Dedifferentiated amniotic fluid mesenchymal stem cell (primary cell): ENCODE results near the gene KCNE1.
"Not testable (repeated sequence)": the region's sequence is repeated elsewhere in the genome, so short reads cannot be mapped to it uniquely, and the experiment has no call there.

Experiments
- DNase-seq: peaks from one replicate; pipeline ENCODE4 v3.0.0-alpha.2; 2016; ENCODE audit errors: extremely low spot score

KCNE1 gene

DNA sequence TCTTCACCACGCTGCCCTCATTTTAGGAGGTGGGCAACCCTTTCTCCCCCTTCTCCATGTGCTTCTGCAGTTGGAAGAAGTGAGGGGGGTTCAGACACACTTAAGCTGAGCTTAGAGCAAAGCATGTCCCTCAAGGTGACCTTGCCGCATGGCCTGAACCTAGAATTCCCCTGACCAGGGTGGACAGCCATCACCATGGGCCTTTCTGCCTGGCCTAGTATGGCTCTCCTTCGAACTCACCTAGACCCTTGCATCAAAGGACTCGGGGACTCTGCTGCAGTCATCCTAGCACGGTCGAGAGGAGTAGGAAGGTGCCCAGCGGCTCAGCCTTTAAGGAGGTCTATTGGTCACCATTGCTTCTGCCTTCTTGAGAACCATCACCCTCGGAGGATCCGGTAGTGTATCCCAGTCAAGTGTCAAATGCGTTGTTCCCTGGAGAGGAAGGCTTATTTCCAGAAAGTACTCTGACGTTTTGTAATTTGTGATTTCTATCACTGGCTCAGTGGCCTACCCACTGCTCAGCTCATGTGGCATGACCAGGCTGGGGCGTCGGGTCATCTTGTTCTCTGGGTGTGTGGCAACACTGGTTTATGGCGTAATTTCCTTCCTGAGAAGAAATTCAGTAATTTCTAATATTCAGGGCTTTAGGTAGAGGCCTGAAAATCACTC lies at the start of gene KCNE1:
KCNE1 (minus strand) TSS at position 424 of the 669 bp plus-strand sequence. CDS start 62,576 bp downstream, outside the sequence.
- DNase-seq, result no peak

DNA sequence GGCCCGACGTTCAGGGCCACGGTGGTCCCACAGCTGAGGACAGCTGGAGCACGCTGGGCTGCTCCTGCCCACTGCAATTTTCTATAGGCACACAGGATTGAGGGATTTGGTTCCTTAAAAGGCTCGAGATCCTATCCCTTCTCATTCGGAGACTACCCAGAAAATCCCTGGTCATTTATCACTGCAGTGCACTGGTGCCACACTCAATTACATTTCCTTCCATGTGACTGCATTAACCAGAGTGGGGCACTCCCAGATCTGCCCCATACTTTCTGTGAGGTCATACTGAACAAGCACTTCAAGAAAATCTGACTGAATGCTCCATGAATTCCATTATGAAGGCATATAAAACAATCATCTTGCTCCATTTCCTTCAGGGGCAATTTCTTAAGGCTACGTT lies 49.8 kb upstream of the KCNE1 start:
- DNase-seq, result no peak

DNA sequence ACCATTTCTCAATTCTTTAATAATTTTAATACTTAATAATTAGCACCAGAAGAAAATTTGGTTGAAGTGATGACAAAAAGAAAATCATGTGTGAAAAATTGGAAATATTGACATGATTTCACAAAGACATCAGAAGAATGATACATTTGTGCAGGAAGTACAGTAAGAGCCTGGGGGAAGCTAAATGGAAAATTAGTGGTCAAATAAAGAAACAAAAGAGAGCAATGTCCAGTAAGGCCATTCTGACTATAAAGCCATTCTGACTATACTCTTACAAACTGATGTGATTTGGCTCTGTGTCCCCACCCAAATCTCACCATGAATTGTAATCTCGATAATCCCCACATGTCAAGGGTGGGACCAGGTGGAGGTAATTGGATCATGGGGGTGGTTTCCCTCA lies 48.6 kb upstream of the KCNE1 start:
- DNase-seq, result no peak

DNA sequence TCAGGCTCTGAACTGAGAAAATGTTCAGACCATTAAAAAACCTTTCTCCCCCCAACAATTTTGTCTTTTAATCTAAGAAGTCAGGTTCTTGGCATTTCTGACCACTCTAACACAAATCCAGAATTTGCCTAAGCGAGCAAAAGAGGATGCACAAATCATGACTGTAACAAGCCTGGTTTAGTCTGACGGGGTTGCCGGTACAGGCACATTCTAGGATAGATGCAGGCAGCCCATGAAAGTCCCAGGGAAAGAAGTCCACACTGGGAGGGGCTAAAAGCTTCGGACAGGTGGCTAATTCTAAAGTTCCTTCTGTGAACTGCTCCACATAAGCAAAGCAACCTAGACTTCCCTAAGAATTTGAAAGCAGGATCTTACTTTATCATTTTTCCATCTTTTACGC lies 48.0 kb upstream of the KCNE1 start:
- no peak for DNase-seq

DNA sequence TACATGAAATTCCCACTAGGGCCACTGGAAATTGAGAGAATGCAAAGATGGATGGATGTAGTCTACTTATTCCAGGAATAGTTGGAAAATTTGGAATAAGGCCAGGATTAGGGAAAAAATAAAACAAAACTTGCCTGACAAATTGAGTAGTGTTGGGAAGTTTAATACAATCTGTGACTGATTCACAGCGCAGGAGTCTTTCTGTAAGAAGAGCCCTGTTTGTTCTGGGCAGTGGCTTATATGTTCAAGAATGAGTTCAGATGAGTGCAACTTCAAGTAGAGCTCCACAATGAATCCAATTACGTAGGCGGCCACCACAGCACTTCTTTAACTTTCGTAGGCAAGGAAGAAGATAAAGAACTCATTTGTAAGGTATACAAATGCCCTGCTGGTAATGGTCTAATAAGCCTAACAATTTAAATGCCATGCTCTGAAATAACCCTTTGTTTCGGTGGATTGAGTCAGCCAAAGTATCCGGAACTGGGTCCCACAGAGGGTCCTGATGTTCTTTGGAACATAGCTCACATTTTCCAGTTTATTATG lies 47.1 kb upstream of the KCNE1 start:
- DNase-seq, result no peak

DNA sequence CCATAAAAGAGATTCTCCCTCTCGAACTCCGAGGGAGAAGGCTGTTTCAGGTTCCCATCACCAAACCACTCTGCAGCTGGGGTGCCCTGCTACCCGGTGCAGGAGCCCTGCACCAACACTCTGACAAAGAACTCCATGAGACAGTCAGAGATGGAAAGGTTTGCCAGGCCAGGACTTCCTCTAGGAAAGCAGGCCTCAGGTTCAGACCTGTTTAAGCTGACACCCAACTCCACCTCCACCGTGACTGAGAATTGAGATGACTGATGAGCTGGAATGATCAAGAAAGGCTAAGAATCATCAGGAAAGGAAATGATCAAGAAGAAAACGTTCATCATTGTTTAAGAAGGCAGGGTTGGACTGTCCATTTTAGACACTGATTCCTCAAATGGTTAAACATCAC lies 46.2 kb upstream of the KCNE1 start:
- no peak for DNase-seq

DNA sequence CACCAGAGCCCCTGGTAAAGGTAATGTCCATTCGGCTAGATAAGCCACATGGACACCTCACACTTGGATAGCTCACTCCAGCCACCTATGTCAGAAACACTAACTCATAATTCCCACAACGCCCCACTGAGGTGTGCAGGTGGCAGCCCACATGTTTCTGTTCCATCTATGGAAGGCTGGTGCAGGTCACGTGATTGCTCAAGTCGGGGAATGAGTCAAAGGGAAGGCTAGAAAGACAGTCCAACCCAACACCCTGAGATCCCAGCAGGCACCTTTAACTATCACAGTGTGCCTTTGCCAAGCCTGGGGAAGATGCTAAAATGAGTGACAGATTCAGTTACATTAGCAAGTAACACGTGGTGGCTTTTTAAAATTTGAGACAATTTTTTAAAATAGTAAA lies 45.3 kb upstream of the KCNE1 start:
- no peak for DNase-seq

DNA sequence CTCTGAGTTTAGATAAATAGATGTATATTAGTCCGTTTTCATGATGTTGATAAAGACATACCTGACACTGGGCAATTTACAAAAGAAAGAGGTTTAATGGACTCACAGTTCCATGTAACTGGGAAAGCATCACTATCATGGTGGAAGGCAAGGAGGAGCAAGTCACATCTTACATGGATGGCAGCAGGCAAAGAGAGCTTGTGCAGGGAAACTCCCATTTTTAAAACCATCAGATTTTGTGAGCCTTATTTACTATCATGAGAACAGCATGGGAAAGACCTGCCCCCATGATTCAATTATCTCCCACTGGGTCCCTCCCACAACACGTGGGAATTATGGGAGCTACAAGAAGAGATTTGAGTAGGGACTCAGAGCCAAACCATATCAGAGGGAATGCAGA lies 42.7 kb upstream of the KCNE1 start:
- not testable (repeated sequence) for DNase-seq

DNA sequence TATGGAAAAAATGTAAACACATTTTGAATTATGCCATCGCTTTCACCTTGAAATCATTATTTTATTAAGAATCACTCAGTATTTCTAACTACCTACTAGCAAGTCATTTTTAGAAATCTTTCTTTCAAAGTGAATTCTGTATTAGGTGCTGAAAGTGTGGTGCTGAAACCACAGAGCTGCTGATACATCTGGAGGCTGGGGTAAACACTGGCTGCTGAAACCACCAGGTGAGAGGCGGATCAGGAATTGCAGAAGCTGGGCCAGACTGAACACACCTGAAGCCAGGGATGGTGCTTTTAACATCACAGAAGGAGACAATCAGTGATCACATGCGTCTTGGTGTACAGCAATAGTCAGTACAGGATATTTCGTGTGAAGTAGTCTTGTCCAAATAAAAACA lies 42.2 kb upstream of the KCNE1 start:
- DNase-seq, result no peak

DNA sequence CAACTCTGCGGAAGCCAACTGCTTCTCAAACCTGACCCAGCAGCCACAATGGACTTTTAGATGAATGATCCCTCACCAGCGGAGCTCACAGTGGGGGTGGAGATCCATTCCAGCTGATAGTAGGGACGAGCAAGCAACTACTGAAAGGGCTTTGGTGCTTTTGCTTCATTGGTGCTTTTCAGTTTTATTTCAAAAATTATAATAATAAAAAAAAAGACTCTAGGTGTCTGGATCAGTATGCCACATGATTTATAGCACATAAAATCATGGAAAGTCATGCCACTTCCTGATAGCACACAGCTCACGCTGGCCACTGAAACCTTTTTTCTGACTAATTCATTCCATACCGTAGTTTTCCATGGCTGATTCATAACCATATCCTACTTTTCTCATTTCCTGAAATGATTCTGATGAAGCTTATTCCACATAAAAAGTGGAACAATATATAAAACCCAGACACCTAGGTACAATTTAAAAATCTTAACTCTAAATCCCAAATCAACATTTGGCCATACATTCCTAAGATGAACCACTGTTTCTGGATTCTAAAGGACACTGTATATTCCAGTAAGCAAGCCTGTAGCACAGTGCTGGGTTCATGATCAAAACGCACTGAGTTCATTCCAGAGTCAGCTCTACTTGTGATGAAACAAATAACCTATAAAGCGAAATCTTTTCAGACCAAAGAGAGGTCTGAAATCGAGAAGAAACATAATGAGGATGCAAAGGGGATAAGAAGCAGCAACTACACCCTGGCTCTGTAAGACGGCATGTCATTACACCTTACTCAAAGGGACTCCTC lies 41.3 kb upstream of the KCNE1 start:
- peak; percentile 56 for DNase-seq

DNA sequence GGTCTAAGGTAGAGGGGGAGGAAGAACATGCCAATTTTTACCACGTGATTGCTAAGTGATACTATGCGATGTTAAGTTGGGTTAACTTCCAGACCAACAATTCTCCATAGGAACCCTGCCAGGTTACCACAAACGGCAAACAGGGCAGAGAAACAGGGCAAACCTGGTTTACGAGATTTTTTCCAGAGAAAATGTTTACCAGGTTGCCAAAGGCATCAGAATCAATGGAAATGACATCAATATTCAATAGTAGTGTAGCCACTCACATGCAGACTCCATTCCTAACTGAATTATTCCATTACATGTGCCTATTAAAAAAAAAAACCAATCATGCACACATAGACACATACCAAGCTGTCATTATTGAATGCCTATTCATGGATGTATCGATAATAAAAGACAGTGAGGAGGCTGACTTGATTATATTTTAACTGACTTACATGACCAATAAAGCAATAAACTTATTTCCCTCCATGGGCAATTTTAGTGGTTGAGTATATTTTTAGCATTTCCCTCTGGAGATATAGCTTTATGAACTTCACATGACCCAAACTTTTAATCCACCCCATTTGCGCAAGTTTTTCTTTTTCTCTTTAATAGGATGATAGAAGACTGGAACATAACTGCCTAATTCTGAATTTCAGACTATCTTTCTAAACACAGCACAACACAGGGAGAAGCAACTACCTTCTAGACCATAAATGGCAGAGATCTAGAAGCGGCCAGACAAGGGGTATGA lies 40.5 kb upstream of the KCNE1 start:
- DNase-seq, result no peak

DNA sequence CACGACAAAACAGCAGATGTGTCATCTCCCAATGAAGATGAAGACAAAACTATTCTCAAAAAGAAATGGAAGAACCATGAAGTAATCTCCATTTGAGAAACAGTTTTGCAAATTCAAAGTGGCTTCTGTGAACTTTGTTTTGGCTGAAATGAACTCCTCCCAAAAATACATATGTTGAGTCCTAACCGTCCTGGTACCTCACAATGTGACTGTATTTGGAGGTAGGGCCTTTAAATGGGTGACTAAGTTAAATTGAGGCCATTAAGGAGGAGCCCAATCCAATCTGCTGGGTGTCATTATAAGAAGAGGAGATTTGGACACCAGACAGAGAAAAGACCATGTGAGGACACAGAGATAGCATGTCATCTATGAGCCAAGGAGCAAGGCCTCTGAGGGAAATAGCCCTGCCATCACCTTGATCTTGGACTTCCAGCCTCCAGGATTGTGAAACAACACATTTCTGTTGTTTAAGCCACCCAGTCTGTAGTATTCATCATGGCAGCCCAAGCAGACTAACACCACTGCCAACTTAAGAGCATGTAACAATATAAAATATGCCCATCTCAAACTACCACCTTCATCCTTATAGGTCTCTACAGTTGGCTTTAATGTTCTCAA lies 38.3 kb upstream of the KCNE1 start:
- no peak for DNase-seq

DNA sequence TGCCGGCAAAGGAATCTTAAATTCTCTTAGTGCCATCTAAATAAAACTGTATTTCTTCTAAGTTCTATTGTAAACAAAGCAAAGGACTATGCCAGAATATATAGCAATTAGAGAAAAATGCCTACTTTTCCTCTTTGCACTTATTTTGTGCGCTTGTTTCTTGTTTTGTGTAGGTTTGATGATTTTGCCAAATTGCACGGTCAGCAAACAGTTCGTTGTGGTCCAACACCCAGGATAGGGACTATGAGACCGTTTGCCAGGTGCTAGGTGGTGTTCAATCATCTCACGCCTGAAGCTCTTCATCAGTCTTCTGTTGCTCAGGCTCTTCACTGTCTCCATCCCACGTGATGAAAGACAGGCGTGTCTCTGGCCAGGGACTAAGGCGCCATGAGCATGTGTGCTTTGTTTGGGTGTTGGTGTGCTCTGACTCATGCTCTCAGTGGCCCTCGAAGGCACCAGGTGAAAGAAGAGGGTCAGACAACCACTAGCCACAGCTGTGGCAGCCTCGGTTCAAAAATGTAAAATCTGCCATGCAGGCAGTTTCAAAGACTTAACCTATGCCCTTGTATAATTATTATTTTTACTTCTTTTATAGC lies 36.9 kb upstream of the KCNE1 start:
- no peak for DNase-seq

DNA sequence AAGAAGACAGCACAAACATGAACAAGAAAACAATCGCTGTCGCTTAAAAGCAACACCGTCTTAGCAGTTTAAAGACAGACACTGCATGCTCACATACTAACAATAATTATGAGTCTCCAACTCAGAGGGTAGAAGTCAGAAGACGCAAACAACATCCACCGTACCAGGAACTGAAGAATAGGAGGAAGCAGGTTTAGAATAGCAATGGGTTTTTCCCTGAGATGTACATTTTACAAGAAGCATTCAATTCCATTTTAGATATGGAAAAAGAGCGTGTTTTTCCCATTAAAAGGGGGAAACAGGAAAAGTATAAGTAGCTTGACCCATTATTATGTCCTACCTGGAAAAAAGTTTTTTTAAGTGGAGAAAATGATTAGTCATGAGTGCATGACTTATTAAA lies 34.5 kb upstream of the KCNE1 start:
- DNase-seq, result no peak

DNA sequence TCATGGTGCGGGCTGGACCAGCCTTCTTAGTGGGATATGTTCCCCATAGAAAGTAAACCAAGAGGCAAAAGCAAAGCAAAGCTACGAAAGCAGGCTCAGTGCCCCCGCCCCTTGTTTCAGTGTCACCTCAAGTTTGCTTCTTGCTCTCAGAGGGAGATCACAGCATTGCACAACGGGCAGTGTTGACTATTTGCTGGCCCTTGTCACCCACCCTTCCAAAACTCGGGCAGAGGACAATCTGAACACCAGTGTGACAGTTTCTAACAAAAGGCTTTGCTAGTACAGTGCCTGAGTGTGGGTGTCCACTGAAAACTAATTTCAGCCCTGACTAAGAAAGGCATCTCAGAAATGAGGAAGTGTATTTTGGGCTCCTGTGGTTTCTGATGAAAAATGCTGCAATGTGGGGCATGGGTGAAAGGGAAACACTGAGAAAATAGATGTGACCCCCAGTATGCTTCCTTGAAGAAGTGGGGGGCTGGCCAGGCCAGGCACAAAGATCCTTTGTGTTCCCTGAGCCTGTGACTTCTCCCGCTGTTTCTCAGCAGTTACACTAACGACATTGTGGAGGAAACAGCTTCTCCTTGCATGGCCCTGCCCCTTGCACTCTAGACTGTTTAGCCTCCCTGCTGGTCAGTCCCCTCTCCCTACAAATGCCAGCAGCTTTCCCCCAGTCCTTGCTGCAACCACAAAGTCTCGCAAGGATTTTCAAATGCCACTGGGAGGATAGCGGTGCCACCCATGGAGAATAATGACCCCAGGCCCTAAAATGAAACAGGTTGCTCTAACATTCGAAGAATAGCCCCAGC lies 33.3 kb upstream of the KCNE1 start:
- peak; percentile 93 for DNase-seq

DNA sequence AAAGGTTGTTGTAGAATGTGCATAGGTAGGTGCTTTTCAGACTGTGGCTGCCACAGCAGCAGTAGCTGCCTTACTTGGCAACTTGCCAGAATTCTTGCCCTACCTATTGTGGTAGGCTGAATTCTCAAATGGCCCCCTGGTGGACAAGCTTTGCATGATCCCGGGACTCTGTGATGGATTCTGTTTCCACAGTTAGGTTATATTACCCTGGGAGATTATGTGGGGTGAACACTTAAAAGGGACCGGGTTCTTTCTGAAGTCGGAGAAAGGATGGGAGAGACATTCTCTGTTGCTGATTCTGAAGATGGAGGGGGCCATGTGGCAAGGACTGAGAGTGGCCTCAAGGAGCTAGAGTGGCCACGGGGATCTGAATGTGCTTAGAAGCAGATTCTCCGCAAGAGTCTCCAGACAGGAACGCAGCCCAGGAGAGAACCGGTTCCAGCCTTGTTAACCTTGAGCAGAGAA lies 32.1 kb upstream of the KCNE1 start:
- no peak for DNase-seq

DNA sequence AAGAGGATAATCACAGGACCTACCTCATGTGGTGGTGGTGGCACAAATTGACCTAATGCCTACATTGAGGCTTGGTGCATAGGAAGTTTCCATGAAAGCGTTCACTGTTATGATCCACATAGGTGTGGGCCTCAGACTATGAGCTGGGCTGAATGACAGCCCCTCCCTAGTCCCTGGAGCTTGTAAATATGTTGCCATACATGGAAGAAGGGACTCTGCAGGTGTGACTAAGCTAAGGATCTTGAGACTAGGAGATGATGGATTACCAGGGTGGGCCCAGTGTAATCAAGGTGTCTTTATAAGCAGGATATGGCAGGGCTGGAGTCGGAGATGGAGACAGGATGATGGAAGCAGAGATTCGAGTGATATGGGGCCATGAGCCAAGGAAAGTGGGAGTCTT lies 31.0 kb upstream of the KCNE1 start:
- no peak for DNase-seq

DNA sequence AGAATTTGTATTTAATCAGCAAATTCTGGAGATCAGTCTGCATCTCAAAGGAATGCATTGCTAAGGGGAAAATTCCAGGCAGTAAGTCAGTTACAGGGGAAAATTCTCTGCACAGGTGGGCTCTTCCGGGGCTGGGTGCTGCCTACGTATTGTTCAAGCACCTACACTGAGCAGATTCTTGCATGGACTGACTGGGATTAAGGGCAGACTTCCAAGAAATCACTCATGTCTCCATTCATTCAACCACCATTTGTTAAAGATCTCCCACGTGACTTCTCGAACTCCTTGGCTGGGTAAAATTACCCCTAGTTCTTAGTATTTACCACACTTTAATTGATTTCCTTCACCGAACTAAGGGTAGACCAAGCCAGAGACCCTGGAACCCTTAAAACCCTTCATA lies 28.2 kb upstream of the KCNE1 start:
- DNase-seq, result no peak

DNA sequence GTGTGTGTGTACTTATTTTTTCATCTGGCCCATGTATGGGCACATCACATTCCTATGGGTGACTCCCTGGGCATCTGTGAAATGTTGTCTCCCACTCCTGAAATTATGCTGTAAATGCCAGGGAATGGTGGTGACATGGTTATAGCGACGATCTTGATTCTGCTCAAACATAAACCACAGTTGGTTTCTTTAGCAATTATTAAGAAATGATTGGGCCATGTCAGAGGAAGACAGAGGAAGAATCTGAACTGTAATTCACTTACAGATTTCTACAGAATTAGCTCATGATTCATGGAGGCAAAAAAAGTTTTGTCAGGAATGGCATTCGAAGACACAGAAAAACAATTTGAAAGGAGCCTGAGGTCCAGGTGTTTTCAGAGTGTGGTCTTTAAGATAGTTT lies 25.8 kb upstream of the KCNE1 start:
- no peak for DNase-seq

DNA sequence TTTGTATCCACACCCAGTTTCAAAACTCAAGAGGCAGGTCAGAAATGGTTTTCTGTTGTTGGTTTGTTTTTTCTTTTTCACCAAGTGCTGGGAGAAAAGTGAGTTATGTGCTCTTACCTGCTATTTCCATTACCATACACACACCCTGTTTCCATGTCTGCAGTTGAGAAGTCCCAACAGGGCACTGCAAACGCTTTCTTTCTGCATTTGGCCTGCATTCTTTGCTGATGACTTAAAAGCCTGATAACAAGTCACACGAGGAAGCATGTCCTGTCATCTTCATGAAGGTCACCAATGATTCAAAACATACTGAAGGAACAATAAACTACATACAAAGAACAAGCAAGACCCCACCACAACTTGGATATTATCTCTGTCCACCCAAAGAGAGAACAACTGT lies 24.8 kb upstream of the KCNE1 start:
- DNase-seq, result no peak

DNA sequence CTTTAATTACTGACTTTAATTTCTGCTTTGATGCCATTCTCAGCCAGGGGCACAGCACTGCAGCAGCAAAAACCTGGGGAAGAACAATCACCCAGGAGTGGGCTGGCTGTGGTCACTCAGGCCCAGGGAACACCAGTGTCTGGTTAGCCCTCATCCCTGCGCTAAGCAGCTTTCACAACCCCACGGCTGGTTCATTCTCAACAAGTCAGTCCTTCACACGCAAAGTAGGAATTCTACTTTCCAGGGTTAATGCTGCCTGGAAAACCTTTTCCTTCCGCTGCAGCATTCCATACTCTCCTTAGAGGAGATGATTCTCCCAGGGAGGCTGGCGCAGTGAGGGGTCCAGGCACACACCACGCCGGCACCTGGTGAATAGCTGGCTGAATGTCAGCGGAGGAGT lies 24.3 kb upstream of the KCNE1 start:
- DNase-seq, result peak; percentile 47
